Smooth muscle cell (in vitro differentiated cells): Measurements from ENCODE around the gene MUSK. TPM values are rescaled to one million over a fixed set of nuclear protein-coding genes. Genes with fewer than 3 reads are reported as not detected.

ENCODE experiments used
- DNase-seq: peaks from one replicate; lab custom pipeline; 2025; ENCODE audit not compliant: unreplicated experiment; lab: John Stamatoyannopoulos, UW
- H2AFZ ChIP-seq: fragments of 200-600 bp; sonication (generic); 2 replicates; pipeline ENCODE4 v1.6.0; 2016; ENCODE audit warnings: antibody characterized with exemption, low read depth, mild to moderate bottlenecking
- H3F3A ChIP-seq: fragments of 200-600 bp; sonication (generic); 2 replicates; pipeline ENCODE4 v1.6.0; 2017; ENCODE audit warnings: antibody characterized with exemption, low read depth
- H3K27ac ChIP-seq: fragments of 200-600 bp; sonication (generic); 2 replicates; pipeline ENCODE4 v1.5.1; 2016; ENCODE audit warnings: low read depth, mild to moderate bottlenecking
- H3K27me3 ChIP-seq: fragments of 200-600 bp; sonication (generic); 2 replicates; pipeline ENCODE4 v1.6.1; 2016; ENCODE audit warnings: low read depth, mild to moderate bottlenecking
- H3K36me3 ChIP-seq: fragments of 200-600 bp; sonication (generic); 2 replicates; pipeline ENCODE4 v1.5.1; 2016; ENCODE audit warnings: low read depth
- H3K4me1 ChIP-seq: fragments of 200-600 bp; sonication (generic); 2 replicates; pipeline ENCODE4 v1.5.1; 2016; ENCODE audit warnings: low read depth
- H3K4me2 ChIP-seq: fragments of 200-600 bp; sonication (generic); 2 replicates; pipeline ENCODE4 v1.6.0; 2016; ENCODE audit warnings: mild to moderate bottlenecking
- H3K4me3 ChIP-seq: fragments of 200-600 bp; sonication (generic); 2 replicates; pipeline ENCODE4 v1.5.1; 2016; ENCODE audit warnings: mild to moderate bottlenecking
- H3K79me2 ChIP-seq: fragments of 200-600 bp; sonication (generic); 2 replicates; pipeline ENCODE4 v1.6.0; 2016; ENCODE audit warnings: low read depth, mild to moderate bottlenecking
- H3K9ac ChIP-seq: fragments of 200-600 bp; sonication (generic); 2 replicates; pipeline ENCODE4 v1.6.0; 2016; ENCODE audit warnings: low read depth
- H3K9me3 ChIP-seq: fragments of 200-600 bp; sonication (generic); replicated peaks from 2 replicates; pipeline ENCODE4 v1.5.1; 2016; ENCODE audit warnings: low read depth
- H4K20me1 ChIP-seq: fragments of 200-600 bp; sonication (generic); 2 replicates; pipeline ENCODE4 v1.6.0; 2016; ENCODE audit warnings: low read depth
- WGBS: methylation state at CpG from one replicate; pipeline ENCODE4 v1.1.7; 2016; ENCODE audit warnings: low lambda C conversion rate; 5-methylcytosine and 5-hydroxymethylcytosine counted together
- polyA plus RNA-seq: library from polyadenylated mRNA; unstranded; fragments of >200 nt; fragmentation: Nextera tagmentation; extraction: Ambion mirVana; gene quantifications from 2 replicates; pipeline ENCODE4 v1.2.1, GENCODE V29; 2016
- total RNA-seq: library from RNA; depleted of rRNA; stranded (reverse); fragments of >200 nt; gene quantifications from 2 replicates; pipeline ENCODE4 v1.2.3, GENCODE V29; 2014
- TF ChIP-seq, protein P1 (sequence below): fragments of 200-600 bp; sonication (generic); IDR thresholded peaks from 2 replicates; pipeline ENCODE4 v1.5.1; 2017; ENCODE audit warnings: borderline replicate concordance, mild to moderate bottlenecking, antibody characterized with exemption; ENCODE audit not compliant: insufficient read depth, poor library complexity, severe bottlenecking

MUSK gene
- total and polyA plus RNA-seq, 2 experiments from 2014 or later = not detected

DNA sequence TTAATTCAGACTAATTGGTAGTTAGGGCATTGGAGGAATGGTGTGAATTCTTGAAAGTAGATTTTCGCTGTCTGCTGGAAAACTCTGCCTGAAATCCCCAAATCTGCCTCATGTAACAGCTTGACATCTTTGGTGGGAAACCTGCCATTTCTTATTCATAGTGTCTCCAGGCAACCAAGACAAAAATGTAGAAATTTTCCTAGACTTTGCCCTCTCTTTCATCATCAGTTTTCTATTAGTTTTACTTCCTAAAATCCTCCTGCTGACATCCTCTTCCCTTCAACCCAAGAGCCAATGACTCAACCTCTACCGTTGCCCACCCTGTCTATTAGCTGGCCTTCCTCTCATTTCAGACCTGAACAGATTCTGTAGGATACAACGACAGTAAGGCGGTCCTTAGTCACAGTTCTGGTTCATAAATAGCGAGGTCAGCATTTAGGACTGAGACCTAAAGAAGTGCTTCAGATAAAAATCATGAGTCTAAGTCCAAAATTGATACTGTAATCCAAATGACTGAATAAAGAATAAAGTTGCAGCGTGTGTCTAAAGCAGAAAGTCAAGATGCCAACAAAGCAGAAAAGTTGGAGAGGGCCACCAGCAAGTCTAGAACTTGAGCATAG, 133.9 kb downstream of the MUSK start:
- TF ChIP-seq, protein P1, sequence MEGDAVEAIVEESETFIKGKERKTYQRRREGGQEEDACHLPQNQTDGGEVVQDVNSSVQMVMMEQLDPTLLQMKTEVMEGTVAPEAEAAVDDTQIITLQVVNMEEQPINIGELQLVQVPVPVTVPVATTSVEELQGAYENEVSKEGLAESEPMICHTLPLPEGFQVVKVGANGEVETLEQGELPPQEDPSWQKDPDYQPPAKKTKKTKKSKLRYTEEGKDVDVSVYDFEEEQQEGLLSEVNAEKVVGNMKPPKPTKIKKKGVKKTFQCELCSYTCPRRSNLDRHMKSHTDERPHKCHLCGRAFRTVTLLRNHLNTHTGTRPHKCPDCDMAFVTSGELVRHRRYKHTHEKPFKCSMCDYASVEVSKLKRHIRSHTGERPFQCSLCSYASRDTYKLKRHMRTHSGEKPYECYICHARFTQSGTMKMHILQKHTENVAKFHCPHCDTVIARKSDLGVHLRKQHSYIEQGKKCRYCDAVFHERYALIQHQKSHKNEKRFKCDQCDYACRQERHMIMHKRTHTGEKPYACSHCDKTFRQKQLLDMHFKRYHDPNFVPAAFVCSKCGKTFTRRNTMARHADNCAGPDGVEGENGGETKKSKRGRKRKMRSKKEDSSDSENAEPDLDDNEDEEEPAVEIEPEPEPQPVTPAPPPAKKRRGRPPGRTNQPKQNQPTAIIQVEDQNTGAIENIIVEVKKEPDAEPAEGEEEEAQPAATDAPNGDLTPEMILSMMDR = no peak
- DNase-seq = no peak
- Histone ChIP-seq H2AFZ (no peak overlapping the region), H3K4me1 (no peaks in the 10 kb centered on the region), H3K9me3 (no peaks in the 10 kb centered on the region), H3K27ac (no peak overlapping the region), H3K27me3 (peaks cover 2% of the 10 kb centered on the region), H3K4me3 (no peak overlapping the region), H3K9ac (no peak overlapping the region), H3K79me2 (no peaks in the 10 kb centered on the region), H3K4me2 (no peak overlapping the region), H4K20me1 (no peaks in the 10 kb centered on the region), H3K36me3 (no peaks in the 10 kb centered on the region), H3F3A (no peaks in the 10 kb centered on the region)
- WGBS = 82% methylated on average over 6 of the region's 6 CpGs

DNA sequence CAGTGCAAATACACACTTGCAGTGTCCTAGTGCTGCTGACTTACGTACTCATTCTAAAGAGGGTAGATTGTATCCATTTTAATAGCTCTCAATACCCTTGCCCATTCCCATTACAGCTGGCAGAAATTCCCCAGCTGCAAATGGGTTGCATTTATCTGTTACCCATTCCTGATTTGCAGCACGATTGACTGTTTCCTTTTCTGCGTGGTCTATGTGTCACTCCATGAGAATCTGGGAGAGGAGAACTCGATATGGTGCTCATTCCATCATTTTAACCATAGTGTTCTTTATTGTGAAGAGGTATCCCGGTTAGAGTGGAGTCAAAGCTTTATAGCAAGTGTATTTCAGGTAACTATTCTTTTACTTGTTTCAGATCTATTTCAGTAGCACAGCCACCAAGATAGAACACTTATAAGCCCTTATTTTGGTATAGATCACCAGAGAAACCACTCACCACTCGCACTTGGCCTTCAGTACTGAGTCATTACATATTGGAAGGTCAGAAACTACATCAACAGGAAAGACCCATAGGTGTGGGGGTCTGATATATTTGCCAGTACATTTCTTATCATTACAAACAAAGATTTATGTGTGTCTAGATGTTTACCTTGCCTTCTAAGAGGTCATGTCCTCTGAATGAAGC, 139.5 kb downstream of the MUSK start:
- no peaks in the 10 kb centered on the region for H3K9me3 ChIP-seq
- DNase-seq = no peak
- H3K36me3 ChIP-seq = no peaks in the 10 kb centered on the region
- no peak overlapping the region for H3K9ac ChIP-seq
- no peaks in the 10 kb centered on the region for H3F3A ChIP-seq
- H4K20me1 ChIP-seq = no peaks in the 10 kb centered on the region
- TF ChIP-seq, protein P1 = no peak
- H2AFZ ChIP-seq = no peak overlapping the region
- H3K4me1 ChIP-seq = no peaks in the 10 kb centered on the region
- H3K27ac ChIP-seq = no peak overlapping the region
- H3K79me2 ChIP-seq = no peaks in the 10 kb centered on the region
- H3K4me3 ChIP-seq = no peak overlapping the region
- no peak overlapping the region for H3K4me2 ChIP-seq
- peaks cover 4% of the 10 kb centered on the region for H3K27me3 ChIP-seq
- whole genome bisulfite sequencing = 90% methylated on average over 6 of the region's 6 CpGs

DNA sequence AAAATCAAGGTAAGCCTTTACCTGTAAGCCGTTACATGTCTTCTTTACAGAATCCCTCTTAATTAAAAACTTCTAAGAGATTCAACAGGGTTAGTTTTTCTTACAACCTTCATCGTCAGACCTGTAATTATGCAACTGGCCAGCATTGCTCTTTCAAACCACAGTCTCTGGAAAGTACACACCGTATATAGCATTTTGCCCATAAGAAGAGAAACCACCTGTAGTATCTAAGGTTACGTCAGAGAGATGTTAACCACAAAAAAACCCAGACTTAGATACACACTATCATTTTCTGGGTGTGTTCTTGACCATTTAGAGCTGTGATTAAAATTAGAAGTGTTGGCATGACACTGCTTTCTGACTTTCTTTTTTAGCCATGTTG, 140.0 kb downstream of the MUSK start:
- Histone ChIP-seq H4K20me1 (no peaks in the 10 kb centered on the region), H3K4me3 (no peak overlapping the region), H3K4me1 (no peaks in the 10 kb centered on the region), H3K27ac (no peak overlapping the region), H3K4me2 (no peak overlapping the region), H2AFZ (no peak overlapping the region), H3K79me2 (no peaks in the 10 kb centered on the region), H3K9me3 (no peaks in the 10 kb centered on the region), H3K27me3 (peaks cover 4% of the 10 kb centered on the region), H3K36me3 (no peaks in the 10 kb centered on the region), H3K9ac (no peak overlapping the region), H3F3A (no peaks in the 10 kb centered on the region)
- 74% methylated on average over 4 of the region's 4 CpGs for WGBS
- TF ChIP-seq, protein P1 = no peak
- no peak for DNase-seq
